G401.6 (cell line): ENCODE measurements around the gene AAK1.
"Not testable (repeated sequence)": the region's sequence is repeated elsewhere in the genome, so short reads cannot be mapped to it uniquely, and the experiment has no call there.

Source experiments
- FAIRE-seq: peaks from 2 replicates; lab custom pipeline; 2012; peaks lifted over from hg19 to GRCh38; lab: Jason Lieb, UNC

The AAK1 gene

DNA sequence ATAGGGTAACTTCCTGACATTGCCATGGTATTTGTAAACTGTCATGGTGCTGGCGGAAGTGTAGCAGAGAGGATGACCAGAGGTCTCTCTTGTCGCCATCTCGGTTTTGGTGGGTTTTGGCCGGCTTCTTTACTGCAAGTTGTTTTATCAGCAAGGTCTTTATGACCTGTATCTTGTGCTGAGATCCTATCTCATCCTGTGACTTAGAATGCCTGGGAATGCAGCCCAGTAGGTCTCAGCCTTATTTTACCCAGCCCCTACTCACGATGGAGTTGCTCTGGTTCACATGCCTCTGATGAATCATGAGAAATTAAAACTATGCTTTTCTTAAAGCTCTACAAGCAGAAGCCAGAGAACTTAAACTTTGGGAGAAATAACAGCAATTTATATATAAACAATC, 193.6 kb downstream of the AAK1 start:
- FAIRE-seq, result no peak

GRCh38 chr2:69443673-69444072, 199.9 kb downstream of the AAK1 start:
- FAIRE-seq, result not testable (repeated sequence)

- FAIRE-seq, result not testable (repeated sequence)
Measured at GRCh38 chr2:69439499-69439898, 204.0 kb downstream of the AAK1 start.

DNA sequence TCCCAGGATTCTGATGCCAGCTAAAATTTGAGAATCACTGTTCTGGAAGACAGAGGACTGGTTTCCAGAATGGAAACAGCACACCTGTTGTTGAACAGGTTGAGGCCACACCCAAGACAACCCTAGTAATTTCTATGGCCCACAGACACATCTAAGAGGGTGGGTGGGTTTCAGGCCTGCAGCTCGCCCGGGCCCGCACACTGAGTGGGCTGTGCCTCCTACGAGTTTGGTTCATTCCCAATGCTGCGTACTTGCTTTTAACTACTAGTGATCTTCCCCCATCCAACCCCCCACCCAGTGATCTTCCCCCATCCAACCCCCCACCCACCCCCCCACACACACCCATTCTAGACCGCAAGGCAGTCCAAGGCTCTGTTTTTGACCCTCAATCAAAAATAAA, 205.0 kb downstream of the AAK1 start:
- FAIRE-seq, result no peak

DNA sequence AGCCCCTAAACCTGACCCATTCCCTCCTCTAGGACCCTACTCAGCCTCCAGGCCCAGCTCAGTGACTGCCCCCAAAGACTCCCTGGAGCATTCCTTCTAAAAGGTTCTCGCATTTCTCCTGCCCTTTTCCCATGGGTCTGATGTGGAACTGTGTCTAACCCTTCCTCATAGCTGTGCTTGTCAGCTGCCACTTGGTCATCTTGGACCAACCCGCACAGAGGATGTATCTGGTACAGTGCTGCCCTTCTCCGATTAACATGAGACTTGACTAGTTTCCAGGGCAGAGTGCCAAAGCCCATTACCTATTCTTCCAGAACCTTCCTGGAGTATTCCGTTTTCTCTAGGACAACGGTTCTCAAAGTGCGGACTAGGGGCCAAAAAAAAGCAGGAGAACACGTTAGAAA, 205.8 kb downstream of the AAK1 start:
- FAIRE-seq, result no peak

- peak; percentile 90 for FAIRE-seq
Measured at GRCh38 chr2:69436938-69437750, 206.4 kb downstream of the AAK1 start, which contains the start of gene NFU1. Gene NFU1, minus strand, starts transcription at chr2:69437435. Its CDS starts 13 bp downstream, at chr2:69437422.

- FAIRE-seq, result no peak
Measured at GRCh38 chr2:69436596-69436937, 207.0 kb downstream of the AAK1 start.

DNA sequence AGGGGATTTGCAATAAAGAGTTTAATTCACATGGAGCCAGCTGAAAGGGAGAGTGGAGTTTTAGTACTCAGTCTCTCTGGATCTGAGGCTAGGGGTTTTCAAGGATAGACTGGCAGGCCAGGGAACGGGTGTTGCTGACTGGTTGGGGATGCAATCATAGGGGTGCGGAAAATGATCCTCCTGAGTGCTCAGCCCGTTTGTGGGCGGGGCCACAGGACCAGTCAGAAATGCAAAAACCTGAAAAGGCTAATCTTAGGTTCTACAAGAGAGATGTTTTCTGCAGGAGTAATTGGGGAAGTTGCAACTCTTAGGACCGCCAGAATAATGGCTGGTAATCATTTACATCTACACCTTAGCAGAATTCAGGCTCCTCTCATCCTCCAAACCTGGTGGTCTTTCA, 208.8 kb downstream of the AAK1 start:
- FAIRE-seq, result no peak

DNA sequence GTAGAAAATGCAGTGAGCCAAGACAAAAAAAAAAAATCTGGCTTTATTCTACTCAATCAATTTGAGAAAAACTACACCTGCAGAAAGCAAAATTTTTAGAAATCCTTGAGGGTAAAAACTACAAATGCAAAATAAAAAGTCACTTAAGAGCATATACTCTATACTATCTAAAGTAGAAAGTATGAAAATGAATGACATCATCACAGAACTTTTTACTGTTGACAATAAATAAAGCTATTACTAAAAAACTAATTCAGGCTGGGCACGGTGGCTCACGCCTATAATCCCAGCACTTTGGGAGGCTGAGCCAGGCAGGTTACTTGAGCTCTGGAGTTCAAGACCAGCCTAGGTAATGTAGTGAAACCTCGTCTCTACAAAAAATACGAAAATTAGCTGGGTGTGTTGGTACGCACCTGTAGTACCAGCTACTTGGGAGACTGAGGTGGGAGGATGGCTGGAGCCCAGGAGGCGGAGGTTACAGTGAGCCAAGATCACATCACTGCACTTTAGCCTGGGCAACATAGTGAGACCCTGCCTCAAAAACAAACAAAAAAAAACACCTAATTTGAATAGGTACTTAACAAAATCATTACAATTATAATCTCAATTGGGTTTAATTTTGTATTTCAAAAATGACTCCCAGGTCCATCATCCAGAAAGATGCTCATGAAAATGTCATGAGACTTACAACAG, 213.9 kb downstream of the AAK1 start:
- no peak for FAIRE-seq

GRCh38 chr2:69428981-69429380, 214.6 kb downstream of the AAK1 start:
- FAIRE-seq, result no peak

- FAIRE-seq, result no peak
Measured at GRCh38 chr2:69424419-69424818, 219.1 kb downstream of the AAK1 start.

GRCh38 chr2:69422198-69422597, 221.3 kb downstream of the AAK1 start:
- FAIRE-seq, result peak; percentile 73

DNA sequence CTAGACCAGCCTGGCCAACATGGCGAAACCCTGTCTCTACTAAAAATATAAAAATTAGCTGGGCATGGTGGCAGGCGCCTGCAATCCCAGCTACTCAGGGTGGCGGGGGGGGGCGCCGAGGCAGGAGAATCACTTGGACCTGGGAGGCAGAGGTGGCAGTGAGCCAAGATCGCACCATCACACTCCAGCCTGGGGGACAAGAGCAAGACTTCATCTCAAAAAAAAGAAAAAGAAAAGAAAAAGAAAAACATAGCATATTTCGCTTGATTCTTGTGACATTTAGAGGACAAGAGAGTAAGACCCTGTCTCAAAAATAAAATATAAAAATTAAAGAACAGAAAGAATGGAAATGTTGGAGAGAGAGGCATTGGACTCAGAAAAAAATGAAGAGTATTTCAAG, 224.4 kb downstream of the AAK1 start:
- not testable (repeated sequence) for FAIRE-seq

DNA sequence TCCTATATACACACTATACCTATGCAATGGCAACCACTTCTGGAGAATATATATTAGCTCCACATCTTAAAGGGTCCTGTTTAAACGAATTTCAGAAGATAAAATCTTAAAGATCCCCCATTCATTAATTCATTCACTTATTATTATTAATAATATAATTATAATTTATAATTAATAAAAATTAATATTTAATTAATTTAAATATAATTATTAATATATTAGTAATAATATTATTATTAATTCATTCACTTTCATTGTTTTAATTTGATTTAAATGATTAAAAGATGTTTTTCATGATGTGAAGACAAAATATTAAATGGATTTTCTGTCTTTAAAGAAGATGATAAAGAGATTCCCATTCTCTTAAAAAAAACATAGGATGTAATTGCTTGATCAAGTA, 227.4 kb downstream of the AAK1 start:
- FAIRE-seq, result peak; percentile 97
